SHP77 treated with DMSO at 0.1 percent for 48 hours (cell line): ENCODE measurements around the gene PLEKHM1.
"Not testable (repeated sequence)": the region's sequence is repeated elsewhere in the genome, so short reads cannot be mapped to it uniquely, and the experiment has no call there.

ENCODE experiments used
- DNase-seq: peaks from one replicate; lab custom pipeline; 2025; lab: John Stamatoyannopoulos, UW

PLEKHM1 gene

DNA sequence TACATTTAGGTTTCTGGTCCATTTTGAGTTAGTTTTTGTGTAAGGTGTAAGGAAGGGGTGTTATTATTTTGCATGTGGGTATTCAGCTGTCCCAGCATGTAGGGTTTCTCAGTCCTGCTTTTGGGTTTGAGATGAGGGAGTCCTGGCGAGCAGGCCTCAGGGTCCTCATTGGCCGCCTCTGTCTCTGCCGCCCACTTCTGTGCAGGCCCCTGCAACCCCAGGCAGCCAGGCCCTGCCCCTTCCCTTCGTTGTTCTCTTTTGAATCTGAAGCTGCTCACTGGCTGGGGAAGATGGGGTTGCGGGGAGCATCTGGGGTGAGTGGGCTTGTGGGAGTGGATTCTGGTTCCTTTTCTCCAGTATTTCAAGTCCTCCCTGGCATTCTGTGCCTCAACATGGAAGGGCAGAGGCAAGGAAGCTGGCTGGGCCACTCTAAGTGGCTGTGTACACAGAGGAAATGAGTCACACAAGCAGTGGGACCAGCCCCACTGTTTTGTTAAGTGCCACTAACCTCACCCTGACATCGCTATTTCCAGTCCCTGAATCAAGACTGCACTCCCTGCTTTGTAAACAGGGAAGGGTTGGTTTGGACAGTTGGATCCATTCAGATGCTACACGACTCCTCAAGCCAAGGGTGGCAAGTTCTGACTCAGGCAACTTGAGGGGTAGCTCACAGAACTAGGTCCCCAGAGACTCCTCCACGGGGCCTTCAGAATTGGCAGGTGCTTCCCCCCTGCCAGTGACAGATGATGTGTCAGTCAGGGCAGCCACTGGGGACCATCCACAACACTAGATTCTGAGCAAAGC lies 28.8 kb downstream of the PLEKHM1 start:
- DNase-seq, result peak; percentile 0

DNA sequence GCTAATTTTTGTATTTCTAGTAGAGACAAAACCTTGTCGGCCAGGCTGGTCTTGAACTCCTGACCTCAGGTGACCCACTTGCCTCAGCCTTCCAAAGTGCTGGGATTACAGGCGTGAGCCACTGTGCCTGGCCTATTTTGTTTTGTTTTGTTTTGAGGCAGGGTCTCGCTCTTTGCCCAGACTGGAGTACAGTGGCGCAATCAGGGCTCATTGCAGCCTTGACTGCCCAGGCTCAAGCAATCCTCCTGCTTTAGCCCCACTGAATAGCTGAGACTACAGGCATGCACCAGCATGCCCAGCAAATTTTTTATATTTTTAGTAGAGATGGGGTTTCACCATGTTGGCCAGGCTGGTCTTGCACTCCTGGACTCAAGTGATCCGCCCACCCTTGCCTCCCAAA lies 30.1 kb downstream of the PLEKHM1 start:
- not testable (repeated sequence) for DNase-seq

DNA sequence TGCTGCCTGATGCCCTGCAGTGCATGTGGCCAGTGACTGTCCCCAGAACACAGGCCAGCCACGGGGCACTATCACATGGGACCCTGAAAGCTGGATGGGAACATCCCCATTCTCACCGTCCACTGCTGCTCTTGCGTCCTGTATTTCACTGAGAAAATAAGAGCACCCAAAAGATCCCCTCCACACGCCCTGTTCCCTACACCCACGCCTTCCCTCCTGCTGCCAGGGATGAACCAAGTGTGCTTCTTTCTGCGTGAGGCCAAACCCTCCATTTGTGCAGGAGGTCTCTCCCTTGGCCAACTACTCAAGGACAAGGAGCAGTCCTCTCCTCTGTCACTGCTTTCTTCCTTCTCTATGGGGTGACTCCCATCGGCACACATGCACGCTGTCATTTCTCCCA lies 36.2 kb downstream of the PLEKHM1 start:
- DNase-seq, result not testable (repeated sequence)

DNA sequence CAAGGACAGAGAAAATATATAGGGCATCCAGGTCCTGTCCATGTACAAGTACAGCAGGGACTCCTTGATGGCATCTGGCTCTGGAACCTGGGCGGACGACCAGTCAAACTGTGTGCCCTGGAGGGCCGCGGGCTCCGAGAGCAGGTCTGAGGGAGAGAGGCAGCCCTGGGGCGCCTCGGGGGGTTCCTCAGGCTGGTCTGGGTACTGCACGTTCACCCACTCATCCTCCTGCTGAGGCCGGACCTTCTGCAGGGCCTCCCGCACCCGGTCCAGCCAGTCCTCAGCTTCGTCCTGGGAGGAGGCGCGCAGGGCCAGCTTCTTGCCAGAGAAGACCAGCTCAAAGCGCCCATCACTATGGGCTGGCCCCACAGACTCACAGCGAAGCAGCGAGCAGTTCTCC lies 36.8 kb downstream of the PLEKHM1 start:
- DNase-seq, result not testable (repeated sequence)

DNA sequence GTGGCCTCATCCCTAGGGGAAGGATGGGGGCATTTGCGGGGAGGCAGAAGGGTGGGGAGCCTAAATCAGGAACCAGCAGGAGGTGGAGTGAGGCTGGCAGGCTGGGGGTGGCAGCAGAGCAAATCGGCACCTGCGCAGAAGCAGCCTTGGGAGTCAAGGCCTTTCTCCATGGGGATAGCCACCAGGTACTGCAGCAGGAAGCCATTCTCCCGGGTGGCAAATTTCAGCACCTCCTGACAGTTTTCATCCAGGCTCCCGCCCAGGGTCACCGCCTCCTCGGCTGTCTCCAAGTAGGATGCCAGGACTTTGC lies 37.3 kb downstream of the PLEKHM1 start:
- DNase-seq, result not testable (repeated sequence)

DNA sequence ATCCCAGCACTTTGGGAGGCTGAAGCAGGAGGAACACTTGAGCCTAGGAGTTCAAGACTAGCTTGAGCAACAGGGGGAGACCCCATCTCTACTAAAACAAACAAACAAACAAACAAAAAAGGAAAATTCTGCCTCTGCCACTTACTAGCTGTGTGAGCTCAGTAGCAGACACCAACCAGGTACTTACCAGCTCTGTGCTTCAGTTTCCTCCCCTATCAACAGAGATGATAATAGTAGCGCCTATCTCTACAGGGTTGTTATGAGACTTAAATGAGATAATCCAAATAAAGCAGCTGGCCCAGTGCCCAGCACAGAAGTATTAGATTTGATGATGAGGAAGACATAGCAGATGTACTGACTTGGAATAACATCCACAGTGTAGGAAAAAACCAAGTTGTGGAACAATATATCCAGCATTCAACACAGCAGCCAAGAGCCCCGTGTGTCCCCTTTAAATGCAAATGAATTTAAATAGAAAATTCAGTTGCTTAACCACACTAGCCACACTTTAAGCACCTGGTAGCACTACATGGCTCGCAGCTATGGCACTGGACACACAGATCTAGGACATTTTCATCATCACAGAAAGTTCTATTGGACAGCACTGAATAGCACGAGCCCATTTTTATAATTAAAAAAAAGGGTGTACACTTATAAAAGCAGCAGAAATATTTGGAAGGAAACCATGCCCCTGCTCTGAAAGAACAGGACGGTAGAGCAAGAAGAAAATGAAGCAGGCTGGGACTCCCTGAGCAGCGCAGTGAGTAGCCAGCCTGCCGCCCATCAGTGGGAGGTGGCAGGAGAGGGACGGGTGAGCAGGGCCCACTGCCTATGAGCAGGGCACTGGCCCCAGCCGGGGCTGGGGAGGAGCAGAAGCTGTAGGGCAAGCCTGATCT lies 37.9 kb downstream of the PLEKHM1 start:
- not testable (repeated sequence) for DNase-seq

DNA sequence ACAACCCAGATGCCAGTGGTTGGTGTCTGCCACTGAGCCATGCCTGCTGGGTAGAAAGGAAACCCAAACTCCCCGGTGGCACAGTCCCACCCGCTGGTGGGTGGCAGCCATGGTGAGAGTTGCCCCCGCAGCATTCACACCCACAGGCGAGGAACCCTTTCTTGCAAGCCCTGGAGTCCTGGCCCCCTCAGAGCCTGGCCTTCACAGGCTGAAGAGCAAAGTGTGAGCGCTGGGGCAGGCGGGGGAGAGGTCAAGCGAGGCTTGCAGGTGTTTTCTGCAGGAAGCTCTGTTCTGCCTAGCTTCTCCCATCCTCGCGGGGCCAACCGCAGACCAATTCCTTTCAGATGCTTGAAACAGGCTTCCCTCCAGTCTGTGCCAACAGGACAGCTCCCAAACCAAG lies 38.9 kb downstream of the PLEKHM1 start:
- DNase-seq, result not testable (repeated sequence)

DNA sequence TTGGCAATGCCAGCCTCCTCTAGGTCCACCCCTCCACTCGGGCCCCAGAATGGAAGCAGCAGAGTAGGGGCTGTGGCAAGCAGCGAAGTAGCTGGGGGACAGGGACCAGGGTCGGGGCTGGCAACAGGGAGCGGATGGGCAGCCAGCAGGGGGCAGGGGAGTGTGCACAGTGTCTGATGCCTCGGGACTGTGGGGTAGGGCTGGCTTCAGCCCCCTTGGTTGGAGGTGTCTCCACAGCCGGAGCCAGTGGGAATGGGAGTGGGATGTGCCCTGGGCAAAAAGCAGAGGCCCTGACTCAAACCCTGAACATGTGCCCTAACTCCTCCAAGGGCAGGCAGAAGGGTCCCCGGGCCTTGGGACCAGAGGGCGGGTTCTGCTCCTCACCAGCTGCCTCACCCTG lies 39.4 kb downstream of the PLEKHM1 start:
- no peak for DNase-seq

DNA sequence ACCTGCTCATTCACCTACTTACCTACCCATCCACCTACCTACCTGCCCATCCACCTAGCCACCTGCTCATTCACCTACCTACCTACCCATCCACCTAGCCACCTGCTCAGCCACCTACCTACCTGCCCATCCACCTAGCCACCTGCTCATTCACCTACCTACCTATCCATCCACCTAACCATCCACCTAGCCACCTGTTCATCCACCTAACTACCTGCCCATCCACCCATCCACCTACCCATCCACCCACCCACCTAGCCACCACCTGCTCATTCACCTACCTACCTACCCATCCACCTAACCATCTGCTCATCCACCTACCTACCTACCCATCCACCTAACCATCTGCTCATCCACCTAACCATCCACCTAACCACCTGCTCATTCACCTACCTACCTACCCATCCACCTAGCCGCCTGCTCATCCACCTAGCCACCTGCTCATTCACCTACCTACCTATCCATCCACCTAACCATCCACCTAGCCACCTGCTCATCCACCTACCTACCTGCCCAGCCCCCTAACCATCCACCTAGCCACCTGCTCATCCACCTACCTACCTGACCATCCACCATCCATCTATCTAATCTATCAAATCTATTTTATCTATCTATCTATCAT lies 40.7 kb downstream of the PLEKHM1 start:
- not testable (repeated sequence) for DNase-seq

DNA sequence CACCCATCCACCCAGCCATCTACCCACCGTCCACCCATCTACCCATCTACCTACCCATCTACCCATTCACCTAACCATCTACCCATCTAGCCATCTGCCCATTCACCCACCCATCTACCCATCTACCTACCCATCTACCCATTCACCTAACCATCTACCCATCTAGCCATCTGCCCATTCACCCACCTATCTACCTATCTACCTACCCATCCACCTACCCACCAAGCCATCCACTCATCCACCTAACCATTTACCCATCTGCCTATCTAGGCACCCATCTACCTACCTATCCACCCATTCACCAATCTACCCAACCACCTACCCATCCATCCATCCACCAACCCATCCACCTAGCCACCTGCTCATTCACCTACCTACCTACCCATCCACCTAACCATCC lies 41.3 kb downstream of the PLEKHM1 start:
- not testable (repeated sequence) for DNase-seq

DNA sequence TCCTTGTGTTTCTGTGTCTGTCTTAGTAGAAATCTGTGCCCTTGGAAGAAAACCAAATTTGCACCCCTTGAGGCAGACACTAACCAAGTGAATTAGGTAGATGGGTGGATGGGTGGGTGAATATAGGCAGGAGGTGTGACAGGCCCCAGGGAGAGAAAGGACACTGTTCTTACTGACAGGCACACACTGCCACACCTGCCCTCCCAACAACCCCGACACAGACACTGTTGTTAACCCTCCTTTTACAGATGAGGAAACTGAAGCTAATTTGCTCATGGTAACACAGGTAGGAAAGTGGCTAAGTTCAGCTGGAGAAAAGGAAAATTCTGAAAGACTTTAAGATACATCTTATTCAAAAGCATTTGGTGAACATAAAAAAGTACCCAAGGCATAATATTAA lies 42.0 kb downstream of the PLEKHM1 start:
- not testable (repeated sequence) for DNase-seq

DNA sequence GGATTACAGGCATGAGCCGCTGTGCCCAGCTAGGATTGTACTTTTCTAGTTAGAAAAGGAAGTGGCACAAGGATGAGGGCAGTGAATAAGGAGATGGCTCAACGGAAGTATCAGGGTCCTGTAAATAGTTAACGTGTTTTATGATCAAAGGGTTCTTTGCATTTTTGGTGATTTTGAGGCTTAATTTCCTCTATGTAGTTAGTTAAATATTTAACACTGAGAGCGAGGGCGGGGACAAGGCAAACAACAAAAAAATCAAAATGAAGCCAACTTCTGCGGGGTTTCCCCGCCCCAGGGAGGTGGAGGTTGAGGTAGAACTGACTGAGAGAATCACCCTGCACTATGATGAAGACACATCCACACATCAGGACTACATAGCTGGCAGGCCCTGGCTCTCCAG lies 42.5 kb downstream of the PLEKHM1 start:
- DNase-seq, result not testable (repeated sequence)

DNA sequence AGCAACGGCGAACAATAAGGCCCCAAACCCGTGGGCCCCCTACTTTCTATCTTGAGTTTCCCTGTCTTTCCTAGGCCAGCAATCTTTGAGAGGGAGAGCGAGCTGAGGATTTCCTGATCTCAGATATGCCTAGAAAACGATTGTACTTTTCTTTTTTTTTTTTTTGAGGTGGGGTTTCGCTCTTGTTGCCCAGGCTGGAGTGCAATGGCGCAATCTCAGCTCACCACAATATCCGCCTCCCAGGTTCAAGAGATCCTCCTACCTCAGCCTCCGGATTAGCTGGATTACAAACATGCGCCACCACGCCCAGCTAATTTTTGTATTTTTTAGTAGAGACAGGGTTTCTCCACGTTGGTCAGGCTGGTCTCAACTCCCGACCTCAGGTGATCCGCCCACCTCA lies 42.9 kb downstream of the PLEKHM1 start:
- DNase-seq, result not testable (repeated sequence)

DNA sequence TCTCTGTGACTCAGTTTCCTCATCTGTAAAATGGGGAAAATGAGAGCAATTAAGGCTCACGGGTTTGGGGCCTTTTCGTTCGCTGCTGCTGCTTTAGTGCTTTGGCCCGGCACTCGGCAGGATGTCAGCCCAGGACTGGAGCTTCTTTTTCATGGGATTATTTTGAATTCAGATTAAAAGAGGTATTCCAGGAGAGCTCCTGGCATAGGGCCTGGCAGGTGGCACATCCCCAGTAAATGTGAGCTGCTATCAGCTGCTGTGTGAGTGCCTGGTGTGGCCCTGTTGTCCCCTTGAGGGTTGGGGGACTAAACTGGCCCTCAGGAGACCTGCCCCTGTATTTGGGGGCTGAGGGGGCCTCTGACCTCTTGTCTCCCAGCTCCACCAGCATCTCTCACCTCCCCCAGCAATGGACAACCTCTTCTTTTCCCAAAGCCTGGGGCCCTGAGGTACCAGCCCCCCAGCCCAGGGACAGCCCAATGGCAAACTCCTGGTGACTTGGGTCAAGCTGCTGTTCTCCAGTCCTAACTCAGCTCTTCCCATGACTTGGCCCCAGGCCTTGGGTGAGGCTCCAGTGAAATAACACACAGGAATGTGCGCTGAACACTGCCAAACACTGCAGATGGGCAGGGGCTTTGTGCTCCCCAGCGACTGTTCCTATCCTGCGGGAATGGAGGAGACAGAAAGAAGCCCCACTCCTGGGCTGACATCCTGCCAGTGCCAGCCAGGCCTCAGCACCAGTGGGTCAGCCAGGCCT lies 43.5 kb downstream of the PLEKHM1 start:
- DNase-seq, result not testable (repeated sequence)

DNA sequence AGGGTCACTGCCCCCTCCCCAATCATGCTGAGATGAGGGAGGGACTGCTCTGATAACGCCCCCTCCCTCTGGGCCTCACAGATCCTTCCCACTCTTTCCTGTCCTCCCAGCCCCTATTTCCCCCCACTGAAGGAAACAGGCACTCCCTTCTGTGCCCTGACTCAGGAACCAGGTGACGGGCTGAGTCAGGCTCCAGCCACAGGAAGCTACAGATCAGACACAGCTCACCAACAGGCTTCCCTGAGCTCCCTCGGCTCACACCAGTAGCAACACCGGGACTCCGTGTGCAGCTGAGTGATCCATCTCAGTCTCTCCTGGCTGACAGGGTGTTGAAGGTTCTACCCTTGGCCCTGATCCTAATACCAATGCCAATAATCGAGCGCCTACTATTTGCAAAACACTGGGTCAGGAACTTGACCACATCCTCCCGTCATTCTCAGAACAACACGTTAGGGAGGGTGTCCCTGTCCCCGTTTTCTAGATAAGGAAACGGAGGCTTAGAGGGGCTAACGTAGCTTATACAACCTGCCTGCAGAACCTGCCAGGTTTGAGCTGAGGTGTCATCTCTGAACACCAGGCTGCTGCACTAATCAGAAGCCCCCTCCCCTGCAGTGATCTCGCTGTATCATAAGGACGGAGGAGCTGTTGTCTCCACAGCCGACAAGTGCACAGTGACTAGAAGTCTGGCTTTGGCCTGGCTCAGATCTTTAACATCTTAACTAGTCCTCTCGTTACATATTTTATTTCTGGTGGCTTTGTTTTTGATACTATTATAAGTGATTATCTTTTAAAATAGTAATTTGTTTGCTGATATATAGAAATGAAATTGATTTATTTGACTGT lies 44.4 kb downstream of the PLEKHM1 start:
- not testable (repeated sequence) for DNase-seq

DNA sequence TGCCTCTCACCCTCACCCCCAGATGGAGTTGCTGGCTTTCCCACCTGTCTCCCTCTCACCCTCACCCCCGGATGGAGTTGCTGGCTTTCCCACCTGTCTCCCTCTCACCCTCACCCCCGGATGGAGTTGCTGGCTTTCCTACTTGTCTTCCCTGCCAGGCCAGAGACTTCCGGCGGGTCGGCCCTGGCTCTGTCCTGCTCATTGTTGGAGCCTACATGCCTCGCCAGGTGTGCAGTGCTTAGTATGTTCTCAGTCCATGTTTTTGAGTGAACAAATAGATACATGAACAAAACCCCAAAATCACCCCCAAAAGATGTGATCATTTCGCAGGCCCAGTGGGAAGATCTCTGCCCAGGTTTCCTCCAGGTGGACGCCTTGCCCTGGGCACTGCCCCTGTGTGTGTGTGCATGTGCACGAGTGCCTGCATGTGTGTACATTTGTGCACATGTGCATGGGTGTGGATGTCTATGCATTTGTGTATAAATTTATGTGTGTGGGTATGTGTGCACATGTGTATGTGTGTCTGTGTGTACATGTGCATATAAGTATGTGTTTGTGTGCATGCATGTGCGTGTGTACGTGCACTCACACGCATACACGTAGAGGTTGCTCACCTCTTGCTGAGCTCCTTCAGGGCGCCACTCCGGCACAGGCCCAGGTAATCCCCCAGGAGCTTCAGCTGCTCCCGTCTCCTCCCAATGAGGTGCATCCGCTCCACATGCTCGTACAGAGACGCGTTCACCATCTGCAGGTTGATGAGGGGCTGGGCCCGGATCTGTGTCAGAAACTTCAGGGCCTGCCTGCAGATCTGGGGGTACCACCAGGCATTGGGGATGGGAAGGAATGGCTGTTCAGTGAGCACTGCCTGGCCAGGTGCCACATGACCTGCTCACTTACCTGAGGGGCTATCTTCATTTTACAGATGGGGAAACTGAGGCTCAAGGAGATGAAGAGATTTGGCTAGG lies 45.4 kb downstream of the PLEKHM1 start:
- not testable (repeated sequence) for DNase-seq

DNA sequence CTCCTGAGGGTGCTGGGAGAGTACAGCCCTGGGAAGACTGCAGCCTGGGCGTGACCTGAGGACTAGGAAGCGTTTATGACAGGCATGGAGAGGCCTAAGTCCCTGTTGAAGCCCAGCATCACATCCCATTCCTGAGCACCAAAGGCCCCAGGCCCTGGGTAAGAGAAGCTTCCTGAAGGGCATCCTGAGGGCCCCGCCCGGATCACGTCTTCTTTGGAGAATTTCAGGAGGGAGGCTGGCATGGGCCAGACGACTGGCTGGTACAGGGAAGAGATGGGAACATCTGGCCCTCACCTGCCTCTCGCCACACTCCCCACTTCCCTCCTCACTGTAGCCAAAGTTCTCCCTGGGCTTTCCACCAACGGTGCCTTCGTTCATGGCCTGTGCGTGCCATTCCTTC lies 46.2 kb downstream of the PLEKHM1 start:
- not testable (repeated sequence) for DNase-seq

DNA sequence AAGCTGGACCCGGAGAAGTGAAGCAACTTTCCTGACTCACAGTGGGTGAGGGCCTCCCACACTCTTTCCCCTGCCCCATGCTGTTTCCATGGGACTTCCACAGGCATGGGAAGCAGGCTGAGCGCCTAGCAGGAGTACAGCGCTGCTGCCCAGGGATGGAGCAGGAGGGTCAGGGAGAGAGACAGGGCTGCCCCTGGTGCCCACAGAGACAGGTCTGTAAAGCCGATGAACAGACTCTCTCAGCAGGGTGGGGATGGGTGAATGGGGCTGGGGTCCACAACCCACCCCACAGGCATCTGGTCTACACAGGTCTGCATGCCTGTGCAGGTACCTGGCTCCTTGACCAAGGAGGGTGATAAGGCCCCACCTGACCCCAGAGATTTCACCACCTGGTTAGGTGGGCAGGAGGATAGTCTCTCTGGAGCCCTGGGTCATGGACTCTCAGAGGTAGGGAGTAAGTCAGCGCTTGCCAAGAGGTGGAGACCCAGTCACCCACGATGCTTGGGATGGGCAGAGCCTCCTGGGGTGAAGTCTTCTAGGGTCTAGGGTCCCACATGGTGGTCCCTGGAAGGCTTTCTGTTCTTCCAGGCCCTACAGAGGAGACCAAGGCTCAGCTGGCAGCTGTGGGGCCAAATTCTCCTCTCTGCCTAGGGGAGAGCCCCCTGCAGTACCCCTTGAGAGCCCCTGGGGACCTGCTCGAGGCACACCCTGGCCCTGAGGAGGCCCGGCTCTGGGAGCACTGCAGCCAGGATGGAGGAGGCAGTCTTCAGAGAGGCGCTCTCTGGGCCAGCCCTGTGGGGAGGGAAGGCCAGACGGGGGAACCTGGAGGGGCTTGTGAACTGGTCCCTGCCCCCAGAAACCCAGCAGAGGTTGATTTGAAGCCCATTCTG lies 46.9 kb downstream of the PLEKHM1 start:
- not testable (repeated sequence) for DNase-seq
